ENCODE data around the gene GART.

DNA sequence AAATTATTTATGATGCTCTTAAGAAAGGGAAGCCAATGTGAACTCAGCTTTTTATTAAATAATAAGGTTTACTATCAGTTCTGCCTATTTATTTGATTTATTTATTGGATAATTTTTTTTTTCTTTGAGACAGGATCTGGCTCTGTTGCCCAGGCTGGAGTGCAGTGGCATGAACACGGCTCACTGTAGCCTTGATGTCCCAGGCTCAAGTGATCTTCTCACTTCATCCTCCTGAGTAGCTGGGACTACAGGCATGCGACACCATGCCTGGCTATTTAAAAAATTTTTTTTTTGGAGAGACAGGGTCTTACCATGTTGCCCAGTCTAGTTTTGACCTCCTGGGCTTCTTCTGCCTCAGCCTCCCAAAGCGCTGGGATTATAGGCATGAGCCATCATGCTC, 29.4 kb downstream of the GART start:
- no peak for TF ChIP-seq POLR2A (IDR thresholded peaks at IDR 0.05)
- TF ChIP-seq, protein P1, sequence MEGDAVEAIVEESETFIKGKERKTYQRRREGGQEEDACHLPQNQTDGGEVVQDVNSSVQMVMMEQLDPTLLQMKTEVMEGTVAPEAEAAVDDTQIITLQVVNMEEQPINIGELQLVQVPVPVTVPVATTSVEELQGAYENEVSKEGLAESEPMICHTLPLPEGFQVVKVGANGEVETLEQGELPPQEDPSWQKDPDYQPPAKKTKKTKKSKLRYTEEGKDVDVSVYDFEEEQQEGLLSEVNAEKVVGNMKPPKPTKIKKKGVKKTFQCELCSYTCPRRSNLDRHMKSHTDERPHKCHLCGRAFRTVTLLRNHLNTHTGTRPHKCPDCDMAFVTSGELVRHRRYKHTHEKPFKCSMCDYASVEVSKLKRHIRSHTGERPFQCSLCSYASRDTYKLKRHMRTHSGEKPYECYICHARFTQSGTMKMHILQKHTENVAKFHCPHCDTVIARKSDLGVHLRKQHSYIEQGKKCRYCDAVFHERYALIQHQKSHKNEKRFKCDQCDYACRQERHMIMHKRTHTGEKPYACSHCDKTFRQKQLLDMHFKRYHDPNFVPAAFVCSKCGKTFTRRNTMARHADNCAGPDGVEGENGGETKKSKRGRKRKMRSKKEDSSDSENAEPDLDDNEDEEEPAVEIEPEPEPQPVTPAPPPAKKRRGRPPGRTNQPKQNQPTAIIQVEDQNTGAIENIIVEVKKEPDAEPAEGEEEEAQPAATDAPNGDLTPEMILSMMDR (IDR thresholded peaks at IDR 0.05), result no peak

Measured in Peyer's patch (tissue), 4 donors.